Stimulated activated effector memory CD8-positive, alpha-beta T cell treated with anti-CD3 and anti-CD28 coated beads, Interleukin-12 subunit alpha, Interleukin-12 subunit beta, amount 100 ng/mL, for 72 hours (primary cell): ENCODE data around the gene AKIRIN2.
"Not testable (repeated sequence)": the region's sequence is repeated elsewhere in the genome, so short reads cannot be mapped to it uniquely, and the experiment has no call there.

ENCODE experiments used
- ATAC-seq: fragments of 150-1000 bp; cut with Tn5 transposase; 2 replicates; pipeline ENCODE4 v1.10.0; 2021
- DNase-seq, 2 donors: peaks; one replicate each; pipeline ENCODE4 v3.0.0; 2021 to 2022; ENCODE audit warnings: low spot score in 2 of 2
- H3K27ac Mint-ChIP-seq: one replicate; pipeline ENCODE4 v1.8.0; 2022; ENCODE audit warnings: mild to moderate bottlenecking, mixed read lengths
- H3K36me3 Mint-ChIP-seq: one replicate; pipeline ENCODE4 v1.8.0; 2022; ENCODE audit warnings: mild to moderate bottlenecking, mixed read lengths
- H3K4me1 Mint-ChIP-seq: one replicate; pipeline ENCODE4 v1.8.0; 2022; ENCODE audit warnings: mixed read lengths
- H3K4me3 Mint-ChIP-seq: one replicate; pipeline ENCODE4 v1.8.0; 2022; ENCODE audit warnings: mild to moderate bottlenecking, mixed read lengths
- H3K9me3 Mint-ChIP-seq: one replicate; pipeline ENCODE4 v1.8.0; 2022; ENCODE audit warnings: mixed read lengths

Gene AKIRIN2

DNA sequence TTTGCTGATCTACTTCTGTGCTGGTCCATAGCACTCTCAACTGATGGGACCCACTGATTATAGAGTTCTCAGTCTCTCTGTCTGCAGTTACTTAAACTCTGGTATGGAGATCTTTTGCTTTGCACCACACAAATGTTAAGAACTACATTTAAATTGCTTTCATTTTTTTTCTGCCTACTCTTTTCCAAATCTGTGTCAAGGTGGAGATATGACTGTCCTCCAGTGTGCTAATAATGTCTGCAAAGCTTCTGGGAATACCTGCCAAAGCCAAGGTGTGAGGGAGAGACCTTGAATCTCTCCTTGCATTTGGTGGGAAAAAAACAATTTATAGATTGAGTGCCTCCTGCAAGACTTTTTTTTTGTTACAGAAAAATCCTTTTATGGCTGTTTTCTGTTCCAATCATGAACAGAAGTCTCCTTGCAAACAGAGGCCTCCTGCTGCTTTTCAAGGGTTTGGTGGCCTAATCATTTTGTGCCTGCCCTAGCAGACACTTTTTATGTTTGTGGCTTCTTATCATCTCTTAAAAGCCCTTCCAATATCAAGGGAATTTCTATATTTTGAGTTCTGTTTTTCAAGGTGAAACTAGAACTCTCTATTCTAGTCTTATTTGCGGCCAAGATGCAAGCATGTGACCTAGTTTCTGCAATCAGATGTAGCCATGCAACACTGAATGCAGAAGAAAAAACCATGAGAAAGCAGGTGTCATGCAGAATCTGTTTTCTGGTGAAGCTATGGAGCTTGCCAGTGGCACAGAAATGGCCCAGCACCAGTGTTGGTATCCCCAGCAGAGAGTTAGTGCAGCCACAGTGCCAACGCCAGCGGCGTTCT lies 23.2 kb upstream of the AKIRIN2 start:
- DNase-seq (no peak), ATAC-seq (peak; percentile 67)
- H3K9me3 Mint-ChIP-seq, result no peaks in the 10 kb centered on the region
- peaks cover 35% of the 10 kb centered on the region for H3K4me1 Mint-ChIP-seq
- peak overlapping the region; percentile 9 for H3K4me3 Mint-ChIP-seq
- H3K36me3 Mint-ChIP-seq, result no peaks in the 10 kb centered on the region
- H3K27ac Mint-ChIP-seq, result no peak overlapping the region

DNA sequence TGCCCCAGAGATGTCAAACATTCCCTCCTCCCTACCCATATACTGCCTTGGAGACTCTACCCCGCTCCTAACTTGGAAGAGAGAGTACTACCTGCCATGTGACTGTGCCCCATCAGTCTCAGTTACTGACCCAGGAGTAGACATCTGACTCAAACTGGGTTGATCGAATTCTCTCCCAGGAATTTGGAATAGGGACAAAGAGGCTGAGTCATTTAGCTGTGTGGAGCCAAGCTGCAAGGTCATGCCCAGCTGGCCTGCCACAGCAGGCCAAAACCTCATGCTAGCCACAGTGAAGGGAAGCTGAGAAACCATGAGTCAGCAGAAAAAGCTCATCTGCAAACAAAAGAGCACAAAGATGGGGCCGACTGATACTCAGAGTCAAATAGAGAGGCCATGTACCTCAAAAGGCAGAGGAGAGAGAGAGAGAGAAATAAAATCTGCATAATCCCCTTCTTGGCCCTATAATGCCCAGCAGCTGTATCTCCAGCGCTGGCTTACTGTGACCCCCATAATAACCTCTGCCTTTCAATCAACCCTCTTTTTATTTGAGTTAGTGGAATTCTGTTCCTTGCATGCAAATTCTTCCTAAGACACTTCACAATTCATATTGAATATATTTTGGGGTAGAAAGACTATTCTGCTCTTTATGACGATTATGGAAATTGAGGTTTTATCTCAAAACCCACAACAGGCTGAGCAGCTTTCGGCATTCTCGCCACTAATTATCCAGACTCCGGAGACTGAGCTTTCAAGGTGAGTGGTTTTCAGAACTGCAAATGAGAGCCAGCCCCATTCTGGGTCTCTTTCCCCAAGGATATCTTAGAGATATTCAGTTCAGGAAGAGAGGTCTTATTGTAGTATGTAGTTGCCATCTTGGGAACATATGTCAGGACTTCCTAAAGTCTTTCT lies 21.4 kb upstream of the AKIRIN2 start:
- no peaks in the 10 kb centered on the region for H3K9me3 Mint-ChIP-seq
- H3K4me3 Mint-ChIP-seq, result no peak overlapping the region
- H3K36me3 Mint-ChIP-seq, result no peaks in the 10 kb centered on the region
- H3K4me1 Mint-ChIP-seq, result peaks cover 49% of the 10 kb centered on the region
- ATAC-seq (peak; percentile 49), DNase-seq (no peak)
- H3K27ac Mint-ChIP-seq, result no peak overlapping the region

DNA sequence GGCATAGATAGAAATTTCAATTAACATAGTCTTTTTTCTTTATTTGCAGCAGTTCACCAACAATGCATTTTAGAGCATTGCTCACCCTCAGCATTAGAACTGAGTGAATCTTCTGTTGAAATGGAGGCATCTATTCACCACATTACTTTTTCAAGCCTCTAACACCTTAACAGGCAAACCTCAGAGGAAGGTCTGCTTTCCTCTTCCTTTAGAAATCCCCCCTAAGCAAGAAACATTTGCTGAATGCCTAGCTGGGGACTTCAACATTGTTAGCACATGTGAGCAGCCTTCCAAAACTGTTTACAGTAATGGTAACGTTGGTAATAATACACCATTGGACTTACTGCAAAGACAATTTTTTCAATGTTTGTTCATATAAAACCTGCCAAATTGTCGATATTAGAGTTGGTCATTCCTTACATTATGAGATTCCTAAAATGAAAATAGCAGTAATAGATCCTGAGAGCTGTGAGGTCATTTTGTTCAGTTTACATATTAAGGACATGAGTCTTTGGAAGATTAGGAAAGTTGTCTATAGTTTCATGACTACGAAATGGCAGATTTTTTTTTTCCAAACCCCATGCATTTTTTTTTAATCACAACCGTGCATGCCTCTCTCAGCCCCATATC lies 20.6 kb upstream of the AKIRIN2 start:
- no peak for DNase-seq
- Mint-ChIP-seq H3K36me3 (no peaks in the 10 kb centered on the region), H3K9me3 (no peaks in the 10 kb centered on the region), H3K27ac (no peak overlapping the region), H3K4me3 (no peak overlapping the region), H3K4me1 (peaks cover 52% of the 10 kb centered on the region)
- no peak for ATAC-seq

DNA sequence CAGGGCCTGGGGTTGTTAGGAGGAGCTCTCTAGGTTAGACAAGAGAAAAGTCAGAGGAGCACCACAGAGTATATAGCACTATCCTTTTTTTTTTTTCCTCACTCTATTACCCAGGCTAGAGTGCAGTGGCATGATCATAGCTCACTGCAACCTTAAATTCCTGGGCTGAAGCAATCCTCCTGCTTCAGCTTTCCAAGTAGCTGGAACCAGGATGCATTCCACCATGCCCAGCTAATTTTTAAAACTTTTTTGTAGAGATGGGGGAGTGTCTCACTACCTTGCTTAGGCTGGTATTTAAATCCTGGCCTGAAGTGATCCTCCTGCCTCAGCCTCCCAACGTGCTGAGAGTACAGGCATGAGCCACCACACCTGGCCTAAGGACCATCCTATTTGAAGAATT lies 19.3 kb upstream of the AKIRIN2 start:
- H3K27ac Mint-ChIP-seq, result no peak overlapping the region
- no peaks in the 10 kb centered on the region for H3K9me3 Mint-ChIP-seq
- H3K4me3 Mint-ChIP-seq, result no peak overlapping the region
- H3K36me3 Mint-ChIP-seq, result no peaks in the 10 kb centered on the region
- no peak for DNase-seq
- no peak for ATAC-seq
- peaks cover 49% of the 10 kb centered on the region for H3K4me1 Mint-ChIP-seq

DNA sequence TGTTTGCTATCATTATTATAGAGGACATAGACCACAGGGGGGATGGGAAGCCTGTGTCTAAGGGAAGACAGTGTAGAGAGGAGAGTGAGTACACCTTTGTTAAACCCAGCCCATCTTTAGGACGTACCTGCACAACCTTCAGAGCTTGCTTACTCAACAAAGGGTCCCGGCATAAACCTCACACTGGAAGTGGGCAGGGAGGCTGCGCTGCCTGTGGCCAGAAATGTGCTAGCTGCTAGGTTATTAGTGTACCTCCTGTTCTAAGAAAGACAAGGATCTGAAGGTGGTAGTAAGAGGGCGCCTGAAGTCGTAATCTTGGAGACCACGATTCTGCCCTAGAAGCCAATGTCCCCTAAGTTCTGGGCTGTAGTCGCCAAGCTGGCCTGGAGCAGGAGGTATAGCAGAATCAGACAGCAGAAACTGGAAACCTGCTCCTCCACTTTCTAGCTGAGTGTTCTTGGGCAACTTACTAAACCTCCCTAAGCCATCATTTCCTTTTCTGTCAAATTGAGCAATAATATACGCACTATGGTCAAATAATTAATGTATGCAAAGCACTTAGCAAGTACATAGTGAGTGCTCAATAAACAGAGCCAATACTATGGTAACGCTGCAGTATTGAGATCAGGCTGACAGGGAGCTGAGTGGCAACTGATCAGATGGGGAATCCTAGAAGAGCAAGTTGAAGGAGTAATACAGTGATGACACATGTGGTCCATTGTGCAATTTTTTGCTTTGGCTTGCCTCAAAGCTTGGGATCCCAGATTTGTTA lies 16.8 kb upstream of the AKIRIN2 start:
- Mint-ChIP-seq H3K4me1 (peaks cover 44% of the 10 kb centered on the region), H3K4me3 (peak overlapping the region; percentile 13), H3K27ac (peak overlapping the region; percentile 76), H3K36me3 (no peaks in the 10 kb centered on the region), H3K9me3 (no peaks in the 10 kb centered on the region)
- DNase-seq, result no peak
- peak; percentile 81 for ATAC-seq

DNA sequence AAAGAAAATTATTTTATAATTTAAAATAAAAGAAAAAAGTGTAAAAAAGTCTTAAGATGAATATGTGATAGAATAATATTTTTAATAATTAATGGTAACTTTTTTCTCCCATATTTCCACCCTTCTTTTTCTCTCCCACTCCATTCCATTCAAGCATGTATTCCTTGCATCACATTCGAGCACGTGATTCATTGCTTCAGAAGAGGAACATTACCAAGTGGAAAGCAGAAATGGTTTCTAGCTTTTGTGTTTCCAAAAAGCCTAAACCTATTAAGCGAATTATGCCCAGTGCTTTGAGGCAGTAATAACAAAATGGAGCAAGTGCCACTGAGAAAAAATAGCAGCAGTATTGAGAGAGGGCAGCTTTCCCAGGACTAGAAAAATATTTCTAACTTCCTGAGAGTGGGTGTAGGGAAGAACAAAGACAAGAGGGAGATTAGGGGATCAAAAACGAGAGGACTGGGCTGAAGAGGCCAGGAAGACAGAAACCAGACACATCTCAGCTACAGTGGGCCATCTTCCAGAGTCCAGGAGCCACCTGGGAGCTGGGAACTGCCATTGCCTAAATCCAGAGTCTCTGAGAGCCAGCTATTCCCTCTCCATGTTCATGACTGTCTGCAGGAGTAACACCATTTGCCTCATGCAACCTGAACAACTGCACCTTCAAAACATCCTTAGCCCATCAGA lies 15.0 kb upstream of the AKIRIN2 start:
- no peaks in the 10 kb centered on the region for H3K36me3 Mint-ChIP-seq
- DNase-seq (no peak), ATAC-seq (no peak)
- no peaks in the 10 kb centered on the region for H3K9me3 Mint-ChIP-seq
- H3K27ac Mint-ChIP-seq, result no peak overlapping the region
- peaks cover 29% of the 10 kb centered on the region for H3K4me1 Mint-ChIP-seq
- H3K4me3 Mint-ChIP-seq, result no peak overlapping the region

DNA sequence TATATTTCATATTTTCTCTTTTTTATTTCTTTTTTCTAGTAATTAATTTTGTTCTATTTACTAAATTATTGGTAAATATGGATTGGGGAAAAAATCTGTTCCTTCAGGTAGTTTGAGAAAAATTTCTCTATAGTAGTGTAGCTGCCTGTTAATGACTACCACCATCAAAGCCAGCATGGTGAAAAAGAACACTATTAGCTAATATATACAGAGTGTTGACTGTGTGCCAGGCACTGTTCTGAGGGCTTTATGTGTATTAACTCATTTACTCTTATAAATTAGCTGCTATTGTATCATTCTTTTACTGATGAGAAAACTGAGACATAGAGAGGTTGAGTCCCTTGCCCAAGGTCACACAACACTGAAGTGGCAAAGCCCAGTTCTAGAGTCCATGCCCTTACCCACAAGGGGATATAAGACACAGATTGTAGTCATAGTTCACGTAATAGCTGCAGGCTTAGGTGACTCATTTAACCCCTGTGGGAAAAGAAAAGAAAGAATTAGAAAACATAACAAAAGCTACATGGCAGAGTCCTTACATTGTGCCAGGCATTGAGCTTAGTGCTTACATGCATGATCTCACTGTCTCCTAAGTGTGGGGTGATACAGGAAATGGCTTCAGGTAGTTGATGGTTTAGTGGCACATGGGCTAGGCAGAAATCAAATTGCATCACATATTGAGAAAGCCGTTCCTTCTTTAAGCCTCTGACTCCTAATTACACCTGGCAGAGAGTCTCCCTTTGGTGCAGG lies 12.2 kb upstream of the AKIRIN2 start:
- no peaks in the 10 kb centered on the region for H3K36me3 Mint-ChIP-seq
- no peak overlapping the region for H3K4me3 Mint-ChIP-seq
- no peak overlapping the region for H3K27ac Mint-ChIP-seq

DNA sequence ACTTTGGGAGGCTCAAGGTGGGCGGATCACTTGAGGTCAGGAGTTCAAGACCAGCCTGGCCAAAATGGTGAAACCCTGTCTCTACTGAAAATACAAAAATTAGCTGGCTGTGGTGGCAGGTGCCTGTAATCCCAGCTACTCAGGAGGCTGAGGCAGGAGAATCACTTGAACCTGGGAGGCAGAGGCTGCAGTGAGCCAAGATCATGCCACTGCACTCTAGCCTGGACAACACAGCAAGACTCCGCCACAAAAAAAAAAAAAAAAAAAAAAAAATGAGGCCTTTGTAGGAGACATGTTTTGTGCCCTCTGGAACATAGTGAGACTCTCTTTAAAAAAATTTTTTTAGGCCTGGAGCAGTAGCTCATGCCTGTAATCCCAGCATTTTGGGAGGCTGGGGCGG lies 10.7 kb upstream of the AKIRIN2 start:
- H3K36me3 Mint-ChIP-seq, H3K9me3 Mint-ChIP-seq, DNase-seq, H3K4me3 Mint-ChIP-seq, ATAC-seq, H3K27ac Mint-ChIP-seq: not testable (repeated sequence)
- H3K4me1 Mint-ChIP-seq, result peaks cover 15% of the 10 kb centered on the region

More for the DNA sequence above, 12.2 kb upstream of the AKIRIN2 start:
- no peaks in the 10 kb centered on the region for H3K9me3 Mint-ChIP-seq
- H3K4me1 Mint-ChIP-seq, result peaks cover 28% of the 10 kb centered on the region
- ATAC-seq (peak; percentile 83), DNase-seq (no peak)

DNA sequence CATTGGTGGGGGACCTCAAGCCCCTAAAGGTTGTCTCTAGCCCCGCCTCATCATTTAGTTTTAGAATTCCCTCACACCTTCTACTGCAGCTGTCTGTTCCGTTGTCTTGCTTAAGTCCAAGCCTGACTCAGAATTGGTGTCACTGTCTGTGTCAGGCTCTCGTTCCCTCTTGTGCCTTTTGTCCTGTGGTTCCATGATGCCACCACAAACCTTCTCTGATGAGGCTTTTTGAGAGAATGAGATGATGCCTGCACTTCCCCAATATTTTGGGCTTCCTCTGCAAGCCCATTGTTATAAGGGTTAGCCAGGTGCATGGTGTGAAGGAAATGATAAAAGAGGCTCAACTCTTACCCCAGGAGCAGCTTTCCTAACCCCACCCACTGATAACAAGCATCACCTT lies 8.1 kb upstream of the AKIRIN2 start:
- H3K9me3 Mint-ChIP-seq, result no peaks in the 10 kb centered on the region
- ATAC-seq, result peak; percentile 40
- peaks cover 27% of the 10 kb centered on the region for H3K4me1 Mint-ChIP-seq
- H3K27ac Mint-ChIP-seq, result no peak overlapping the region
- no peak overlapping the region for H3K4me3 Mint-ChIP-seq
- peaks cover 7% of the 10 kb centered on the region for H3K36me3 Mint-ChIP-seq
- no peak for DNase-seq

DNA sequence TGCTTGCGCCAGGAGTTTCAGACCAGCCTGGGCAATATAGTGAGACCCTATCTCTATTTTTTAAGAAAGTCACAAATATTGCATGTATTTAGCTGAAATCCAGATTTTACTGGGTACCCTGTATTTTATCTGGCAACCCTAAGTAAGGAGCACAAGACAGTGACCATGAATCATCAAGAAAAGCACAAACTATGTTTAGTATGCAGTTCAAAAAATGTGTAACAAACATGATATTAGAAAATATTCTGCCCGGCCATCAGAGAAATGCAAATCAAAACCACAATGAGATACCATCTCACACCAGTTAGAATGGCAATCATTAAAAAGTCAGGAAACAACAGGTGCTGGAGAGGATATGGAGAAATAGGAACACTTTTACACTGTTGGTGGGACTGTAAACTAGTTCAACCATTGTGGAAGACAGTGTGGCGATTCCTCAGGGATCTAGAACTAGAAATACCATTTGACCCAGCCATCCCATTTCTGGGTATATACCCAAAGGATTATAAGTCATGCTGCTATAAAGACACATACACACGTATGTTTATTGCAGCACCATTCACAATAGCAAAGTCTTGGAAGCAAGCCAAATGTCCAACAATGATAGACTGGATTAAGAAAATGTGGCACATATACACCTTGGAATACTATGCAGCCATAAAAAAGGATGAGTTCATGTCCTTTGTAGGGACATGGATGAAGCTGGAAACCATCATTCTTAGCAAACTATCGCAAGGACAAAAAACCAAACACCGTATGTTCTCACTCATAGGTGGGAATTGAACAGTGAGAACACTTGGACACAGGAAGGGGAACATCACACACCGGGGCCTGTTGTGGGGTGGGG lies 6.8 kb upstream of the AKIRIN2 start:
- peaks cover 27% of the 10 kb centered on the region for H3K4me1 Mint-ChIP-seq
- H3K27ac Mint-ChIP-seq, H3K9me3 Mint-ChIP-seq, H3K4me3 Mint-ChIP-seq, DNase-seq, H3K36me3 Mint-ChIP-seq, ATAC-seq: not testable (repeated sequence)

DNA sequence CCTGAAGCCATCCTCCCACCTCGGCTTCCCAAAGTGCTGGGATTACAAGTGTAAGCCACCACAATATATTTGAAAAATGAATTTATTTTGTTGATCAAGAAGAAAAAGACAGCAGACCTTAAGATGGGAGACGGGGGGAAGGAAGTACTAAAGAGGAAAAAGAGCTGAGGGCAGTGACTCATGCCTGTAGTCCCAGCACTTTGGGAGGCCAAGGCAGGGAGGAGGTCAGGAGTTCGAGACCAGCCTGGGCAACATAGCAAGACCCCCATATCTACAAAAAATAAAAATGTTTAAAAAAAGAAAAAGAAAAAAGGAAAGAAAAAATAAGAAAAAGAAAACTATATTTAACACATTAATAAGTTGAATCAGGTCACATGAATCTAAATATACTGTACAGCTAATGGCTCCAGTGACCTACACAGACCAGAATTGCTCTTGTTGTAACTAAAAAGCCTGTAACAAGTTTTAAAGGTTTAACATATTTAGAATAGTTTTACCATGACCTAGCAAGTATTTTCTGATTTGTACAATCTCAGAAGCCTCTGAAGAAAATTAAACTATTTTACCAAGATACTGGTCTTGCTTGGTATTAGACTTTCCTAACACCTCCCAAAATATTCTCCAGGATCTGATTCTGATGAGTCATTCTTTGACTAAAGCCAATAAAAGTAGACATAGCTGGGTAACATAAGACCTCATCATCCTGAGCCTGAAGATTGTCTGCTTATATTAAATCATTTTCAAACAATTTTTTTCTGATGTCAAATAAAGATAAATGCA lies 4.3 kb upstream of the AKIRIN2 start:
- H3K9me3 Mint-ChIP-seq, result no peaks in the 10 kb centered on the region

DNA sequence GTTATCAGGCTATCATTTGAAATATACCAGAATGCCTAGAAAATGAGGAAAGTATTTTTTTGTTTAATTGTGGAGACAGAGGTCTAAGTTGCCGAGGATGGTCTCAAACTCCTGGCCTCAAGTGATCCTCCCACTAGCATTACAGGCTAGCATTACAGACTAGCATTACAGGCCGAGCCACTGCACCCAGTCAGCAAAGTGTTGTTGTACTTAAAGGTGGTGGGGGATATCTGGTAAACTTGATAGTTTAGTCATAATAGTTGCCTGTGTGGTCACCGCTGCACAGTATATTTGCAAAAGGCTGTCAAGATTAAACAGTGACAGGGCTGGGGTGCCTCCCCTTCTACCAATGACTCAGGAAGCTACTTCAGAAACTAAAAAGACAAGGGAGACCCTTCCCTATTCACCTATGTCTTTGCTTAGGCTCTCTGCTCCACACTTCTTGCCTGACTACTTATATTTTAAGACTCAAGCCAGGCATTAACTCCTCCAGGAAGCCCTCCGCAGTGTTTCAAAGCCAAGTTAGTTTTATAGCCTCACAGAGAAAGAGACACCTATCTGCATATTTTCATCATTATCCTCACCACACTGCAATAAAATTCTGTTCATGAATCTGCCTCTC lies 3.1 kb upstream of the AKIRIN2 start:
- H3K27ac Mint-ChIP-seq, result peak overlapping the region; percentile 69
- H3K36me3 Mint-ChIP-seq, result peaks cover 30% of the 10 kb centered on the region
- H3K9me3 Mint-ChIP-seq, result no peaks in the 10 kb centered on the region
- peak overlapping the region; percentile 0 for H3K4me3 Mint-ChIP-seq
- ATAC-seq (peak; percentile 84), DNase-seq (peak; percentile 24 to 77)
- peaks cover 36% of the 10 kb centered on the region for H3K4me1 Mint-ChIP-seq

More for the DNA sequence above, 4.3 kb upstream of the AKIRIN2 start:
- peaks cover 37% of the 10 kb centered on the region for H3K4me1 Mint-ChIP-seq
- ATAC-seq (no peak), DNase-seq (no peak)
- H3K4me3 Mint-ChIP-seq, result no peak overlapping the region
- H3K27ac Mint-ChIP-seq, result peak overlapping the region; percentile 59
- H3K36me3 Mint-ChIP-seq, result peaks cover 18% of the 10 kb centered on the region
